KG1 (cell line): ENCODE results near the gene IL17F.

Source experiments
- DNase-seq: peaks from one replicate; lab custom pipeline; 2025; lab: John Stamatoyannopoulos, UW

IL17F gene

GRCh38 chr6:52244400-52244799 lies at the start of gene IL17F:
Gene IL17F, minus strand, starts transcription at chr6:52244500. Its CDS starts 71 bp downstream, at chr6:52244429.
- no peak for DNase-seq

DNA sequence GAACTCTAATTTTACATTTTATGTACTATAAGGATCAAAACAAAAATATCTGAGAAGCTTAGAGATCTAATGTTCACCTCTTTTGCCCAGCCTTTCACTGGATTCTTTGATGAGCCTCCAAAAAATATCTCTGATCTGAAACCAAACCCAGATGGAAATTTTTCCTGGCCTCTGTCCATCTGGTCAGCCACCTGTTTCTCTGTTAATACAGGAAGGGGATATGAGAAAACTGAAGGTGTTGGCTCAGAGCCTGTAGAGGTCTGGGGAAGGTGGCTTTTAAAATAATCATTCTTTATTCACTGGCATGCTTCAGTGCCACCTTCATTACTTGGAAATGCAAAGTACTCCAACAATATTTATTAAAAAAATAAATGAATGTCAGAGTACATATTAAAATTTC lies 48.8 kb upstream of the IL17F start:
- DNase-seq: no peak

DNA sequence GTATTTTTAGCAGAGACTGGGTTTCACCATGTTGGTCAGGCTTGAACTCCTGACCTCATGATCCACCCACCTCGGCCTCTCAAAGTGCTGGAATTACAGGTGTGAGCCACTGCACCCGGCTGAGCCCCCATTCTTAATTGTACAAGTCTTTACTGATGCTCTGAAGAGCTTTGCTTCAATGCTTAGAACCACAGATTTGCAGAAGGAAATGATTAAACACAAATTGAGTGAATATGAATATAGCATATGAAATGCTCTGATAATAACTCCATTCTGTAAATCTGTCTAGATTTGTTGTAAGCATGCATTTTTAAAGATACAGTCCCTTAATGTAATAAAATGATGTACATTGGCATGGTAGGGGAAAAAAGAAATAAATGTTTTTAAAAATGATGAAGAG lies 44.5 kb upstream of the IL17F start:
- no peak for DNase-seq

DNA sequence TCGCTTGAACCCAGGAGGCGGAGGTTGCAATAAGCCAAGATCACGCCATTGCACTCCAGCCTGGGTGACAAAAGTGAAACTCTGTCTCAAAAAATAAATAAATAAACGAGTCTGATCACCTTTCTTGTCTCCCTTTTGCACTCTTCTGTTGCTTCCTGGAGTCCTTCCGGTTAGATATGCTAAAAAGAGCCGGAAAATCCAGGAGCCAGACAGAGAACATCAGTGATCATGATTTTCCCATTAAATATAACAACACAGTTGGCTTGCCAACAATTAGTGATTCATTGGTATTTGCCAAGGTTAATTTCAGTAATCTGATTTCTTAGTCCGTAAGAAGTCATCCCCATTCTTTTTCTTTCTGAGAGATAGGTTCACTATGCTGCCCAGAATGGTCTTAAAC lies 43.9 kb upstream of the IL17F start:
- no peak for DNase-seq

DNA sequence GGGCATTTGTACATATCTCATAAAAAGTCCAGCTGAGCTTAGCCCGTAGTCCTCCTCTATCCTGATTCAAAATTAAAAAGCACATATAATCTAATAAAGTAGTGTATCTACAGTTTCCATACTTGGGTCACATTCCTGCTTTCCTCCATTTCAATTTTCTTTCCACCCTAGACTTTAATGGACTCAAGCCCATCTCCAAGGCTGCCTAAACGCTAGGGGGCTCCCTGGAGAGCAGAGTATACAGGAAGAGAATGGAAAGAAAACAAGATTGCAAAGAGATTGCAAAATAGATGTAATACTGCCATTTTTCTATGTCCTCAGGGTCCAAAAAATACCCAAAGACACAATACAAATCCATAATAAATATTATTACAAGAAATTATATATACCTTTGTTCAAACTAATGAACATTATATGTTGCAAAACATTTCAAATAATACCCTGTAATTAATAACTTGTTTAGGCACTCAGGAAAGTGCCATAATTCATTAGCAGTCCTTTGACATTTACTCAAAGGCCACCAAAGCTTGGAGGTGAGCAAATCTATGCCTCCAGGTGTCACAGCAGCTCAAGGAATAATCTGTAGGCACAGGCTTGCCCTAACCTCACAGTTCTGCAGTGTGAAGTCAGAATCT lies 42.6 kb upstream of the IL17F start:
- DNase-seq: peak; percentile 14

- DNase-seq: no peak
Observed at GRCh38 chr6:52285177-52286068, 41.1 kb upstream of the IL17F start.

GRCh38 chr6:52284460-52285176 lies 40.3 kb upstream of the IL17F start, which contains the start of gene MCM3:
Gene MCM3, minus strand, starts transcription at chr6:52284742. Its CDS starts 68 bp downstream, at chr6:52284674.
- DNase-seq: peak; percentile 98

- no peak for DNase-seq
Observed at GRCh38 chr6:52284131-52284459, 39.8 kb upstream of the IL17F start.

DNA sequence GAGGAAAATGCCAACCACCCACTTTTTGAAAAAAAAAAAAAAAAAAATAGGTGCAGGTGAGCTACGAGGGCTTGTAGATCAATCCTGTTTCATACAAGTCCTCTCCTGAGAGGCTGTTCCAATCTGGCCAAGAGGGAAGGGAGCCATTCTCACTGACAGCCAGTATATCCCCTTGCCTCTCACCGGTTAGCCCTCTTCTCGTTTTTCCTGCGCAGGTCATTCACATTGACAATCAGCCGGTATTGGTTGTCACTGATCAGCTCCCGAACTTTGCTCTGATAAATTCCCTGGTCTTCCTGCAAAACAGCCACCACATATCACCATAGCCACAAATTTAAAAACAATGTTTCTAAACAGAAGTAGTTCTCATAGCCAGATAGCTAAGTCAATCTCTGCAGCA lies 38.8 kb upstream of the IL17F start:
- no peak for DNase-seq

DNA sequence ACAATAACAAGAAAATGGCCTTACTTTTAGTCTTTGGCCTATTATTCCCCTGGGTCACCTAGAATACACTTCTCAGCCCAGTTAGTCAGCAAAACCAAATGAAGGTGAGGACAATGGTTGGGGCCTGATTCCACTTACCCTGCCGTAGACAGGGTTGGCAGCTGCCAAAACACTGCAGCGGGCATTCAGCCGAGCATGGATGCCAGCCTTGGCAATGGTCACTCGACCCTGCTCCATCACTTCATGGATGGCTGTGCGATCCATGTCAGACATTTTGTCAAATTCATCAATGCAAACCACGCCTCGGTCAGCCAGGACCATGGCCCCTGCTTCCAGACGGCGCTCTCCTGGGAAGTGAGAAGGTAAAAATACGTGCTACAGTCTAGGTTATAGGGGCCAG lies 31.8 kb upstream of the IL17F start:
- no peak for DNase-seq

- no peak for DNase-seq
Observed at GRCh38 chr6:52271852-52272460, 27.7 kb upstream of the IL17F start.

DNA sequence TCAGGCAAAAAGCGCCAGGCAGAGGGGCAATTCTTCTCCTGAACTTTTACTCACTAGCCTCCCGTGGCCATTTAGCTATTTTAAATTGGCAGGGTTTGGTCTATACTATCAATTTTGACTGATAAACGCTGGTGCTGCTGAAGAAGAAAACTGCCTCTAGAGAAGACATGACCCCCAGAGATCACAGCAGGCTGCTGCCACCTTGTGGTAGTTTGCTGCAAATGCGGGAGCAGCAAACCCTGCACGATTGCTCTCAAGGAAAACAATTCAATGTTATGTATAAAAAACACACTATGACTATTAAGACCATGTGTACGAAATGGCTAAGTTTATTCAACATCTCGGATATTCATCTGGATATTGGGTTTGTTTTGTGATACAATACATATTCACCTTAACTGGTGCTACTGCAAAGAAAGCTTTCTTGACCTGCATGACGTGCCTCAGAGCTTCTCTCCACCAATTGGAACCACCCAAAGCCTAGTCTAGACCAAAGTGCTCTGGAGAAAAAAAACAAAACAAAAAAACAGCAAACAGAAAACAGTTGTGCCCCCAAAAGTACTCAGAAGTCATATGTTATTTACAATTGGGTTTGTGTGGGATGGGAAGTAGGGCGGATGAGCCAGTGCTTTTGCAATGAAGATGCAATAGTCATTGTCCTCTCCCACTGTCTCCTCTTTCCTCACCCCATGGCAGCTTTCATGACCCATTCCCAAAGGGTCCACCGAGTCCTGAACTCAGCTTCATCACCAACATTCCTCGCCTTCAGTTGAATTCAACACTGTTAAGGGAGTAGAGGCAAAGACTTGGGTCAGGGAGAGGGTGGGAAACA lies 19.6 kb upstream of the IL17F start:
- peak; percentile 39 for DNase-seq

DNA sequence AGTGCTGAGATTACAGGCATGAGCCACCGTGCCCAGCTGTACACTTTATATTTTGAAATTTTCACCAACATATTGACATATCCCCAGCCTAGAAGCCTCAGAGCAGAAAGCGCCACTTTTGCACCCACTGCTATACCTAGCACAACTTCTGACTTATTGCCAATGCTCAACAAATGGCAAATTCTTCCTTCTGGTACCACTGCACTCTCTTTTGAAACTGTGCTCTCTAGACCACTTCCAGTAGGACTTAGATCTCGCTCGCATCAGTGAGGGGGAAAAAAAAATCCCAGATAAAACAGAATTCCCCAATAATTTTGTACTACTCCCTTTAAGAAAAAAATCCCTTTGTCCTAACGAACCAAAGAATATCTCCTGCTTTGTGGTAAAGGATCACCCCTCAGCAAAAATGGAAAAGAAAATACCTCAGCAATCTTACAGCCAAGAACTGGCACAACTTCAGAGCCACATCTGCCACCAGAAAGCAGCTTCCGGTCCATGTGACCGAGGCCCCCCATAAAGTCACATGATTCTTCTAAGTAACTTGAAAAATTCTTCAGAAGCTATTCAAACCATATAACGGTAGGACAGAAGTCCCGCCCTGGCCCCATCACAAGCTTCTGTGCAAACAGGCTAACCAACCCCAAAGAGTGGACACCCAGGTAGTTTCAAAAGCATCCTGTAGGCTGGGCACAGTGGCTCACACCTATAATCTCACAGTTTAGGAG lies 18.5 kb upstream of the IL17F start:
- DNase-seq: no peak

- DNase-seq: no peak
Observed at GRCh38 chr6:52261229-52261628, 16.9 kb upstream of the IL17F start.

DNA sequence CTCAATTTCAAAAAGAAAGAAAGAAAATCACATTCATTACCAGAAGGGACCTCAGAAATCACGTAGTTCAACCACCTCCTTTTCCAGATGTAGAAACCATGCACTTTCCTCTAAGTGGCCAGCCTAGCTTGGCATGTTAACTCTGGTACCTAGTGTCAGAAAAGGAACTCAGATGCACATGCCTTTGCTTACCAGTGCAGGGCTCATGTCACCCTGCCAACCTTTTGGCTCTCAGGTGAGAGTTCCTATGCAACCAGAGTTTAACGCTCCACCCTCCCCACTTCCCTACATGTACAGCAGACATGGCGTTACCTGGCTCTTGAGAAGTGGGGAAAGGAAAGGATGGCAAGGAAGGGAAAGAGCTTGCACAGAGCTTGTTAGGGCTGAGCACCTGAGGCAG lies 16.3 kb upstream of the IL17F start:
- DNase-seq: no peak

DNA sequence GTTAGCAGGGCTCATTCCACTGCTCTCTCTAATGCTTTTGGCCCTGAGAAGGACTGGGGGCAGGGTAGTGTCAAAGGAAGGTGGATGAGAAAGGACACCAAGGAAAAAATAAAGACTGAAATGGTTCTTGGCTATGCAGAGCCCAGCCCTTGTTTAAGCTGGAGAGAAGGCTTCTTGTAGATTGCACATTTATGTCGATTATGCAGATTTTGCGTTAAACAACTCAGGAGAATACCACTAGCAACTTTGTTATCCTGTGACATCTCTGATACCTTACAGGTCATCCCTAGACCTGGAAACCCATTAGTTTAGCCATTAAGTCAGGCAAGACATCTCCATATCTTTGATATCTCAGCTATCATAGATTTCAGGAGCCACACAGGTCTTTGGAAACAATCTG lies 11.1 kb upstream of the IL17F start:
- DNase-seq: no peak

DNA sequence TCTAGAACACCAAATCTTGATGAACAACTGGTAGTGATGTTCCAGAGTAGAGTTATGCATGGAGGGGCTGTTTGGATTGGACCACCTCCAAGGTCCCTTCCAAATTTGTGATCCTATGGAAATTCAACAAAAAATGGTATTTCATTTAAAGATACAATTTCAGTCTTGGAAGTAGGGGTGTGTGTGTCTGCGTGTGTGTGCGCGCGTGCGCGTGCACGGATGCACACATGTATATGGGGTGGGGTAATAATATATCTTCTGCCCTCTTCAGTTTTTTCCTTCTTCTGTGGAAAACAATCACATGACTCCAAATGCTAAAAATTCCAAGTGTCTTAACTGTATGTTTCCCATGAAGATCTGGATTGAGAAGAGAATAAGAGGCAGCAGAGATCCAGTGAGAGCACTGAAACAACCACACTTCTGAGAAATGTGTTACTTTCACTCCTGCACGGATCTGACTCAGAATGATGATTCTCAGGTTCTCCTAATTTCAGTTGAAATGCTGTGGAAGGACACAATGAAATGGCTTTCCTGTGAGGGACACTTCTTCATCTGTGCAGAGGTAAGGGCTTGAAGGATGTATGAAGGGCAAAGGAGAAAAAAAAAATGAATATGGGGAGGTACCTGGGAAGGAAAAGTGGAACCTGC lies 10.6 kb upstream of the IL17F start:
- no peak for DNase-seq

GRCh38 chr6:52253494-52253893 lies 9.2 kb upstream of the IL17F start:
- DNase-seq: no peak

- DNase-seq: no peak
Observed at GRCh38 chr6:52251113-52251512, 6.8 kb upstream of the IL17F start.

- DNase-seq: no peak
Observed at GRCh38 chr6:52249078-52249477, 4.8 kb upstream of the IL17F start.
